OCI-LY7 (cell line): ENCODE results near the gene LPIN1.

Experiments used
- CTCF ChIP-seq: fragments of 200-600 bp; sonication (generic); conservative IDR thresholded peaks from 2 replicates; pipeline ENCODE4 v1.5.1; 2014; ENCODE audit warnings: mild to moderate bottlenecking, antibody characterized with exemption, low read length, moderate library complexity, mixed read lengths
- EZH2phosphoT487 ChIP-seq: fragments of 200-600 bp; sonication (generic); IDR thresholded peaks from 2 replicates; pipeline ENCODE4 v1.6.1; 2018; ENCODE audit warnings: low read depth, borderline replicate concordance, mild to moderate bottlenecking, mixed run types, antibody characterized with exemption, low read length, moderate library complexity, mixed read lengths

GRCh38 chr2:11750422-11750821 lies 4.0 kb downstream of the LPIN1 start:
- TF ChIP-seq CTCF (no peak), EZH2phosphoT487 (no peak)
